Fibroblast of the conjunctiva (primary cell): Measurements from ENCODE around the gene RGS7BP.
"Not testable (repeated sequence)": the region's sequence is repeated elsewhere in the genome, so short reads cannot be mapped to it uniquely, and the experiment has no call there.

Experiments used
- DNase-seq: peaks from one replicate; pipeline ENCODE4 v3.0.0-alpha.2; 2010; ENCODE audit warnings: low read depth

The RGS7BP gene

DNA sequence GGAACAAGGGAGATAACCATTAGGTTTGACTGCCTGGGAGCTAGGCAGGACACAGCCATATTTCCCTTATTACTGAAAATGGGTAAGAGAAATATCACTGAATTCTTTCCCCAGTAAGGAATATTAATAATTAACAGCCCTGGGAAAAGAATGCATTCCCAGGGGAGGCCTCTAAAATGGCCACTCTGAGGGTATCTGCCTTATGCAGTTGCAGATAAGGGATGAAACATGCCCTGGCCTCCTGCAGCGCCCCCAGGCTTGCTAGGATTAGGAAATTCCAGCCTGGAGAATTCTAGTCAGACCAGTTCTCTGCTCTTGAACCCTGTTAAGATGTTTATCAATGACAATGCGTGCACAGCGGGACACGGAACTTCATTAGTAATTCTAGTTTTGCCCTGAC is 52.8 kb downstream of the RGS7BP start:
- not testable (repeated sequence) for DNase-seq

GRCh38 chr5:64566310-64566916 is 60.6 kb downstream of the RGS7BP start:
- DNase-seq, result no peak

DNA sequence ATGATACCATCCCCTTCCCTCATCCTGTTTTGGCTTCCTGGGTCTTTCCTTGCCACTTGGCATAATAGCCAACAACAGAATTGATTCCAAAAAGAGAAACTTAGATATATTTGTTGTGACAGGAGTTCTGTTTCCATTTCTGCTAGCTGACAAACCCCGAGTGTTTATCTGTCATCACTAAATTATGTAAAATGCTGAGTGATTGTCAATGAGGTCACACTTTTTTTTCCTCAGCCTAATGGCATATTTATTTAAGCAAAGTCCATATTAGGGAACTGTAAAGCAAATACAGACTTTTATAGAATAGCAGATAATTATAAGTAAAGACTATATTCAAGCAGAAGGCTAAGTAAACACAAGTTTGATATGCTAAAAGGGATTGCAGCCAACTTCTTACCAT is 64.0 kb downstream of the RGS7BP start:
- DNase-seq, result no peak

GRCh38 chr5:64570395-64570996 is 64.7 kb downstream of the RGS7BP start:
- DNase-seq, result no peak

DNA sequence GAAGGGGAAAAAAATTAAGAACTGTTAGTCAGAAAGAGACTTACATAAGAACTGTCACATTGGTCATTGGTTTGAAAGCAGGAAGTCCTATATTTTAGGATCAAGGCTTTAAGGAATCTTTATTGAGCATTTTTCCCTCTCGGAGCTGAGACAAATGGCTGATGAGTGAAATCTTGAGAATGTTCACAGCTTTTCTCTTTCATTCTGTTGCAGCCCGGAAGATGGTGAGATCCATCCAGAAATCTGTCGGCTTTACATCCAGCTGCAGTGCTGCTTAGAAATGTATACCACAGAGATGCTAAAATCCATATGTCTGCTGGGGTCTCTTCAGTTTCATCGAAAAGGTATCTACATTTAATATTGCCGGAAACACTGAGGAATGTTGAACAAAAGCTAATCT is 69.7 kb downstream of the RGS7BP start:
- no peak for DNase-seq

DNA sequence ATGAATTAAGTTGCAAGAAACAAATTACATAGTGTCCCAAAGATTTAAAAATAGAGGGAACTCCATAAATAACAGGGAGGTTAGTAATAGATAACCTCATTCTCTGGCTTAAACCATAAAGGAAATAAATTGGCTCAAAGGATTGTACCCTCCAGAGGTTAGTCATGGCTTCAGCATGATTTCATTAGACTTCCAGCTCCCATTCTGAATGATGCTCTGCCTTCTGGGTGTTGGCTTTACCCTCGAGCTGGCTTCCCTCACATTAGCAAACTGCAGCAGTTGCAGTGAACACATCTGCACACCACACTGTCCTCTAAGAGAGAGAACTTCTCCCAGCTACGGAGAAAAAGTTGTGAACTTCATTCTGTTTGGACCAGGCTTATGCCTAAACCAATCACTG is 70.4 kb downstream of the RGS7BP start:
- no peak for DNase-seq

GRCh38 chr5:64585646-64586045 is 79.8 kb downstream of the RGS7BP start:
- no peak for DNase-seq

GRCh38 chr5:64587370-64587769 is 81.6 kb downstream of the RGS7BP start:
- DNase-seq, result no peak

DNA sequence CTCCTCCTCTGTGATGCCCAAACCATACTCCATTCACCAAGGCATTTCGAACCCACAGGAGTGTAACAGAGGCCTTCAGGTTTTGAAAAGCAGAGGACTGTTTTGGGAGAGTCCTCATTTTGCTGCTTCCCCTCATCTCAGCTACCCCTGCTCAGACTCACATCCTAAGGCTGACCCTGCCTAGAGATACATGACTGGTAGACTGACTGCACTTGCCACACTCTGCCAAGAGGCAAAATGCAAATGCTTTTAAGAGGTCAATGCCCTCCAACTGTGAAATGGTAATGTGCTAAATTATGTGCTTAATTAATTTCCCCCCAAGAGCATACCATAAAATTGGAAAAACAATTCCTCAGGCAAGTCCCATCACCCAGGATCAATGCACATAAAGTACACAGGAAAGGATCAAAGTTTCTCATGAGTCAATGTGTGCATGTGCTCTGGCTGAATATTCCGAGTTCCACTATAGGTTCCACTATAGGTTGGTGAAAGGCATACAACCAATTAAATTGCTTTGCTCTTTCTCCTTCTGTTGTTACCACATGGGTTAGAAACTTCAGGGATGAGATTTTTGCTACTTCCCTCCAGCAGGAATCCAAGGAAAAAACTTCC is 87.0 kb downstream of the RGS7BP start:
- DNase-seq, result no peak

DNA sequence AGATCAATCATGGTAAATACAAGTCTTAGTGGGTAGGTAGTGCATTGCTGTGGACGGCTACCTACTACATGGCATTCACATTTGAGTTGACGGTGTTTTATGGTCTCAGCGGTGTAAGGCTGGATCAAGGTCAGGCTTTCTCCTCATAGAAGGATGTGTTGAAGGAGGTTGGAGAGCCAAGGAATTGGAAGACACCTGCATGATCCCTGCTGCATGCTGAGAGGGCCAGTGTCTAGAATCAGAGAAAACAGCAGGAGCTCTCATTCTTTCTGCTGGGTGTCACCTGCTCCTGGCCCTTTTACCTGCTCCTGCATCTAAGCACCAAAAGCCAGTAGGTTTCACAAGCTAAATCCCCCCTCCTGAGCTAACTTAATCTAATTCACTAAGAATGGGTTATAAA is 88.2 kb downstream of the RGS7BP start:
- no peak for DNase-seq

GRCh38 chr5:64594601-64595000 is 88.8 kb downstream of the RGS7BP start:
- DNase-seq, result no peak

GRCh38 chr5:64595031-64595855 is 89.4 kb downstream of the RGS7BP start:
- DNase-seq, result no peak

- DNase-seq, result no peak
Observed at GRCh38 chr5:64599226-64599625, 93.4 kb downstream of the RGS7BP start.

GRCh38 chr5:64603676-64604075 is 97.9 kb downstream of the RGS7BP start:
- no peak for DNase-seq

GRCh38 chr5:64606926-64607325 is 101.1 kb downstream of the RGS7BP start:
- DNase-seq, result no peak

- peak; percentile 60 for DNase-seq
Observed at GRCh38 chr5:64612344-64612961, 106.6 kb downstream of the RGS7BP start.

DNA sequence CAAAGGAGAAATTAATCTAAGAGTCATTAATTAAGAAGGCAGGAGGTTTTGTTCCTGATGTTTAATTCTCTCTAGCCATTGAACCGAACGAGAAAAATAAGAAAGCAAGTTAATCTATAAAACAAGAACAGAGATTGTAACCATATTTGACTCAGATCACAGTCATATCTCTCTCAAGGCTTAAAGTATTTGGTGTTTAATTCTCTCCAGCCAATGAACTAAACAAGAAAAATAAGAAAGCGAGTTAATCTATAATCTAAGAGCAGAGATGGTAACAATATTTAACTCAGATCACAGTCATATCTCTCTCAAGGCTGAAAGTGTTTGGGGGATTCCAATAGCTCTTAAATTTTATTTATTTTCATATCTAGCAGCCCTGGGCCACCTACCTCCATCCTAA is 110.1 kb downstream of the RGS7BP start:
- DNase-seq, result no peak

- DNase-seq, result no peak
Observed at GRCh38 chr5:64619609-64620008, 113.8 kb downstream of the RGS7BP start.

DNA sequence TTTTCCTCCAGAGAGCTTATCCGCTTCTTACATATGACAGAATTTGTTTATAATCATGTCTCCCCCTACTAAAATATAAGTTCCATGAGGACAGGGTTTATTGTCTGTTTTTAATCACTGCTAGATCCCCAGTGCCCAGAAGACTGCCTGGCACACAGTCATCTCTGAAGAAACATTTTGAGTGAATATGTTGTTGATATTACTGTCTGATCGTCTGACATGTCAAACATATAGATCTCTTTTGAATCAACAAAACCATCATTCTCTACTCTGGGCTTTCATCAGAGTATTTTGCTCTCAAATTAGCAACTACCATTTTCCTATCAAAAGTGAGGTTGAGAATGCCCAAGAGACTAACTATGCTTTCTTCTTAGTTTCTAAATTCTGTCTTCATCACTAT is 117.2 kb downstream of the RGS7BP start:
- DNase-seq, result no peak

GRCh38 chr5:64625678-64626077 is 119.9 kb downstream of the RGS7BP start:
- DNase-seq, result peak; percentile 27

DNA sequence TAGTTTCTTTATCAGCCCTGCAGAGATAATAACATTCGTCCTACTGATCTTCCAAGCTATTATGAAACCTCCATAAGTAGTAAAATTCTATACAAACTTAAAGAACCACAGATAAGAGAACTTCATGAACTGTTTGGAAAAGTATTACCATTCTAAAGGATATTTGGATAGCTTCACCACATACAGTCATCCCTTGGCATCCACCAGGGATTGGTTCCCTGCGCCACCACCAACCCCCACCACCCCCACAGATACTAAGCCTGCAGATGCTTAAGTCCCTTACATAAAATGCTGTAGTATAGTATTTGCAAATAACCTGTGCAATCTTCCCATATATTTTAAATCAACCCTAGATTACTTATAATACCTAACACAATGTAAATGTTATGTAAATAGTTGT is 123.1 kb downstream of the RGS7BP start:
- no peak for DNase-seq

- DNase-seq, result no peak
Observed at GRCh38 chr5:64629841-64630240, 124.0 kb downstream of the RGS7BP start.
